SK-N-SH treated with all-trans-retinoic acid at 6 μM for 48 hours (cell line): ENCODE results near the gene CRMP1.

ENCODE experiments used
- ATAC-seq: fragments of 200-7000 bp; cut with Tn5 transposase; 3 replicates; pipeline ENCODE4 v1.9.1; 2020; ENCODE audit warnings: mild to moderate bottlenecking, moderate library complexity
- ARNTL ChIP-seq: fragments of 450-650 bp; formaldehyde crosslinking; IDR thresholded peaks from 2 replicates; pipeline ENCODE4 v1.5.0; 2020; ENCODE audit warnings: low read depth, mild to moderate bottlenecking, moderate library complexity, borderline replicate concordance
- BACH2 ChIP-seq: fragments of 250-450 bp; sonication (Bioruptor Pico); IDR thresholded peaks from 2 replicates; pipeline ENCODE4 v1.9.0; 2021; ENCODE audit warnings: mild to moderate bottlenecking, borderline replicate concordance
- CREB5 ChIP-seq: fragments of 250-450 bp; sonication (Bioruptor Pico); IDR thresholded peaks from 2 replicates; pipeline ENCODE4 v1.5.1; 2020; ENCODE audit warnings: low read depth, mild to moderate bottlenecking, moderate library complexity
- CSDC2 ChIP-seq: fragments of 250-450 bp; sonication (Bioruptor Pico); IDR thresholded peaks from 2 replicates; pipeline ENCODE4 v1.5.0; 2020; ENCODE audit warnings: mild to moderate bottlenecking, moderate library complexity
- CSRNP3 ChIP-seq: fragments of 250-450 bp; sonication (Bioruptor Pico); IDR thresholded peaks from 2 replicates; pipeline ENCODE4 v1.5.1; 2021; ENCODE audit warnings: mild to moderate bottlenecking, moderate library complexity
- ESRRG ChIP-seq: fragments of 250-450 bp; sonication (Bioruptor Pico); IDR thresholded peaks from 2 replicates; pipeline ENCODE4 v1.6.1; 2021; ENCODE audit warnings: mild to moderate bottlenecking
- GLIS3 ChIP-seq: fragments of 250-450 bp; sonication (Bioruptor Pico); IDR thresholded peaks from 2 replicates; pipeline ENCODE4 v1.5.0; 2020; ENCODE audit warnings: mild to moderate bottlenecking, moderate library complexity
- ISL1 ChIP-seq: fragments of 250-450 bp; sonication (Bioruptor Pico); IDR thresholded peaks from 2 replicates; pipeline ENCODE4 v2.1.2; 2022; ENCODE audit warnings: mild to moderate bottlenecking, moderate library complexity
- PATZ1 ChIP-seq: fragments of 250-450 bp; sonication (Bioruptor Pico); IDR thresholded peaks from 2 replicates; pipeline ENCODE4 v1.8.0; 2020; ENCODE audit warnings: mild to moderate bottlenecking, moderate library complexity, borderline replicate concordance
- POU6F1 ChIP-seq: fragments of 250-450 bp; sonication (Bioruptor Pico); IDR thresholded peaks from 2 replicates; pipeline ENCODE4 v1.8.0; 2021; ENCODE audit warnings: low read depth, mild to moderate bottlenecking, moderate library complexity, borderline replicate concordance
- PPARA ChIP-seq: fragments of 250-450 bp; sonication (Bioruptor Pico); IDR thresholded peaks from 2 replicates; pipeline ENCODE4 v1.5.0; 2020; ENCODE audit warnings: mild to moderate bottlenecking, borderline replicate concordance
- RARB ChIP-seq: fragments of 250-450 bp; sonication (Bioruptor Pico); IDR thresholded peaks from 2 replicates; pipeline ENCODE4 v1.8.0; 2021; ENCODE audit warnings: mild to moderate bottlenecking, moderate library complexity
- TCF4 ChIP-seq: fragments of 250-450 bp; sonication (Bioruptor Pico); IDR thresholded peaks from 2 replicates; pipeline ENCODE4 v1.8.0; 2021; ENCODE audit warnings: mild to moderate bottlenecking, moderate library complexity, borderline replicate concordance
- TOX ChIP-seq: fragments of 250-450 bp; sonication (Bioruptor Pico); IDR thresholded peaks from 2 replicates; pipeline ENCODE4 v1.8.0; 2021; ENCODE audit warnings: mild to moderate bottlenecking, moderate library complexity, borderline replicate concordance
- TSHZ2 ChIP-seq: fragments of 250-450 bp; sonication (Bioruptor Pico); IDR thresholded peaks from 2 replicates; pipeline ENCODE4 v1.5.0; 2020; ENCODE audit warnings: mild to moderate bottlenecking, moderate library complexity
- ZC3H10 ChIP-seq: fragments of 250-450 bp; sonication (Bioruptor Pico); IDR thresholded peaks from 2 replicates; pipeline ENCODE4 v1.5.1; 2021; ENCODE audit warnings: mild to moderate bottlenecking, moderate library complexity
- ZFP3 ChIP-seq: fragments of 250-450 bp; sonication (Bioruptor Pico); IDR thresholded peaks from 2 replicates; pipeline ENCODE4 v1.5.0; 2020; ENCODE audit warnings: mild to moderate bottlenecking, moderate library complexity
- ZFP30 ChIP-seq: fragments of 450-650 bp; formaldehyde crosslinking; IDR thresholded peaks from 2 replicates; pipeline ENCODE4 v1.5.0; 2022; ENCODE audit warnings: mild to moderate bottlenecking, moderate library complexity
- ZNF565 ChIP-seq: fragments of 450-650 bp; formaldehyde crosslinking; conservative IDR thresholded peaks from 2 replicates; pipeline ENCODE4 v1.5.0; 2020; ENCODE audit warnings: low read depth, mild to moderate bottlenecking, moderate library complexity
- ZNF70 ChIP-seq: fragments of 450-650 bp; formaldehyde crosslinking; IDR thresholded peaks from 2 replicates; pipeline ENCODE4 v1.5.0; 2020; ENCODE audit warnings: mild to moderate bottlenecking, moderate library complexity
- ZNF8 ChIP-seq: fragments of 450-650 bp; formaldehyde crosslinking; IDR thresholded peaks from 2 replicates; pipeline ENCODE4 v1.5.0; 2020; ENCODE audit warnings: mild to moderate bottlenecking, moderate library complexity

Gene CRMP1

GRCh38 chr4:5921101-5921980, 28.5 kb upstream of the CRMP1 start:
- ATAC-seq: no peak
- no peak for TF ChIP-seq ZNF565 (CRISPR knock-in tag)
- TF ChIP-seq TOX (CRISPR knock-in tag): no peak
- TF ChIP-seq POU6F1 (CRISPR knock-in tag): no peak
- no peak for TF ChIP-seq CREB5 (CRISPR knock-in tag)
- TF ChIP-seq PPARA: no peak
- no peak for TF ChIP-seq CSDC2

GRCh38 chr4:5919571-5919970, 26.7 kb upstream of the CRMP1 start:
- no peak for TF ChIP-seq TCF4
- no peak for TF ChIP-seq ZNF565 (CRISPR knock-in tag)
- TF ChIP-seq PPARA: no peak
- no peak for TF ChIP-seq GLIS3
- TF ChIP-seq CSRNP3 (CRISPR knock-in tag): no peak
- no peak for TF ChIP-seq ZNF8
- TF ChIP-seq ZNF70: no peak
- no peak for TF ChIP-seq BACH2
- no peak for TF ChIP-seq ISL1 (CRISPR knock-in tag)
- no peak for TF ChIP-seq POU6F1 (CRISPR knock-in tag)
- TF ChIP-seq, all 23 proteins: peak for 0
- no peak for ATAC-seq

GRCh38 chr4:5919044-5919443, 26.2 kb upstream of the CRMP1 start:
- TF ChIP-seq BACH2: no peak
- TF ChIP-seq CSRNP3 (CRISPR knock-in tag): no peak
- no peak for TF ChIP-seq POU6F1 (CRISPR knock-in tag)
- TF ChIP-seq ZC3H10: no peak
- TF ChIP-seq ZFP3 (CRISPR knock-in tag): no peak
- TF ChIP-seq ESRRG (CRISPR knock-in tag): no peak
- no peak for TF ChIP-seq TSHZ2 (CRISPR knock-in tag)
- no peak for TF ChIP-seq PATZ1 (CRISPR knock-in tag)
- TF ChIP-seq CREB5 (CRISPR knock-in tag): no peak
- no peak for TF ChIP-seq TOX (CRISPR knock-in tag)
- TF ChIP-seq RARB (CRISPR knock-in tag): no peak
- TF ChIP-seq ZFP30: no peak
- TF ChIP-seq ZNF8: no peak
- no peak for TF ChIP-seq ARNTL (CRISPR knock-in tag)
- no peak for TF ChIP-seq TCF4
- ATAC-seq: no peak
